Muscle layer of duodenum (tissue), 2 donors: ENCODE data around the gene CMPK2.

Experiments used
- H3K27ac ChIP-seq: one replicate; pipeline ENCODE4 v1.7.0; 2013; ENCODE audit warnings: mild to moderate bottlenecking, low read length
- H3K27me3 ChIP-seq: one replicate; pipeline ENCODE4 v1.7.0; 2013; ENCODE audit warnings: low read depth, mild to moderate bottlenecking, control low read depth, low read length
- H3K36me3 ChIP-seq, 2 donors: one replicate each; pipeline ENCODE4 v1.7.0; 2013; ENCODE audit warnings: low read length in 2 of 2, control low read depth in 1 of 2, mild to moderate bottlenecking in 1 of 2; ENCODE audit not compliant: insufficient read depth in 2 of 2, control insufficient read depth in 1 of 2
- H3K4me1 ChIP-seq, 2 donors: one replicate each; pipeline ENCODE4 v1.7.0; 2013; ENCODE audit warnings: low read length in 2 of 2, mild to moderate bottlenecking in 2 of 2, control low read depth in 1 of 2, moderate library complexity in 1 of 2; ENCODE audit not compliant: insufficient read depth in 2 of 2, control insufficient read depth in 1 of 2
- H3K4me3 ChIP-seq, 2 donors: one replicate each; pipeline ENCODE4 v1.7.0; 2013; ENCODE audit warnings: low read length in 2 of 2, low read depth in 1 of 2, mild to moderate bottlenecking in 1 of 2
- H3K9me3 ChIP-seq, 2 donors: one replicate each; pipeline ENCODE4 v1.7.0; 2013; ENCODE audit warnings: low read length in 2 of 2, control low read depth in 1 of 2, mild to moderate bottlenecking in 1 of 2; ENCODE audit not compliant: control insufficient read depth in 1 of 2
- donor health status: healthy.

CMPK2 gene

GRCh38 chr2:6800553-6800952, 65.2 kb downstream of the CMPK2 start:
- Histone ChIP-seq H3K27me3 (no peaks in the 10 kb centered on the region), H3K9me3 (no peaks in the 10 kb centered on the region), H3K4me1 (no peaks in the 10 kb centered on the region), H3K27ac (no peak overlapping the region), H3K36me3 (no peaks in the 10 kb centered on the region), H3K4me3 (no peak overlapping the region)
